HepG2 (cell line): Measurements from ENCODE around the gene SIRPA. TPM values are rescaled to one million over a fixed set of nuclear protein-coding genes. Genes with fewer than 3 reads are reported as not detected.

Source experiments
- DNMT3B ChIP-seq: conservative IDR thresholded peaks from 2 replicates; pipeline ENCODE4 v1.6.1; 2016; ENCODE audit warnings: missing biosample characterization, control low read depth
- HNRNPH1 ChIP-seq: fragments of 200-400 bp; formaldehyde crosslinking; optimal IDR thresholded peaks from 2 replicates; pipeline ENCODE3; 2017; ENCODE audit warnings: mild to moderate bottlenecking, low read depth, low read length
- MED13 ChIP-seq: sonication (generic); formaldehyde crosslinking; IDR thresholded peaks from 2 replicates; pipeline ENCODE4 v1.5.0; 2020; ENCODE audit warnings: missing genetic modification reagents
- NFYB ChIP-seq: sonication (generic); formaldehyde crosslinking; IDR thresholded peaks from 2 replicates; pipeline ENCODE4 v1.4.0; 2020; ENCODE audit warnings: missing genetic modification reagents
- NR2F6 ChIP-seq, 2 experiments: IDR thresholded peaks; 2 replicates each; pipeline ENCODE4 v1.6.1; 2016; ENCODE audit warnings: antibody characterized with exemption in 1 of 2, mild to moderate bottlenecking in 1 of 2
- POGZ ChIP-seq: sonication (generic); formaldehyde crosslinking; IDR thresholded peaks from 2 replicates; pipeline ENCODE4 v1.4.0; 2020; ENCODE audit warnings: mild to moderate bottlenecking, missing genetic modification reagents
- SUZ12 ChIP-seq: fragments of 150-350 bp; IDR thresholded peaks from 2 replicates; pipeline ENCODE4 v1.6.1; 2014; ENCODE audit warnings: low read depth, low read length
- YY1 ChIP-seq: IDR thresholded peaks from 2 replicates; pipeline ENCODE4 v1.6.1; 2011; ENCODE audit warnings: low read length, low read depth, moderate library complexity, mild to moderate bottlenecking; ENCODE audit not compliant: insufficient read depth, insufficient replicate concordance
- ZNF24 ChIP-seq: fragments of 450-650 bp; IDR thresholded peaks from 2 replicates; pipeline ENCODE4 v1.6.1; 2017; ENCODE audit warnings: antibody characterized with exemption, mild to moderate bottlenecking
- ZNF34 ChIP-seq: sonication (generic); formaldehyde crosslinking; IDR thresholded peaks from 2 replicates; pipeline ENCODE4 v1.4.0; 2020; ENCODE audit warnings: mild to moderate bottlenecking, missing genetic modification reagents, borderline replicate concordance
- ZNF484 ChIP-seq: sonication (generic); formaldehyde crosslinking; IDR thresholded peaks from 2 replicates; pipeline ENCODE4 v1.5.1; 2020; ENCODE audit warnings: mild to moderate bottlenecking, low read depth, missing genetic modification reagents, borderline replicate concordance
- ZNF547 ChIP-seq: sonication (generic); formaldehyde crosslinking; IDR thresholded peaks from 2 replicates; pipeline ENCODE4 v1.5.1; 2020; ENCODE audit warnings: mild to moderate bottlenecking, missing genetic modification reagents
- ZNF552 ChIP-seq: sonication (generic); formaldehyde crosslinking; IDR thresholded peaks from 2 replicates; pipeline ENCODE4 v1.9.0; 2022; ENCODE audit warnings: missing genetic modification reagents, mild to moderate bottlenecking, borderline replicate concordance
- polyA plus RNA-seq, 8 experiments: library from polyadenylated mRNA; depleted of rRNA in 3 of 8; stranded (reverse) in 7 of 8; unstranded in 1 of 8; fragments of >200 nt; fragmentation: Illumina TruSeq in 4 of 8; extraction: Trizol in 4 of 8; gene quantifications; 2 replicates each; pipeline versions ENCODE4 v1.2.1 to v1.2.3, GENCODE V29; 2011 to 2016; ENCODE audit warnings: low read depth in 4 of 8, missing spikeins in 1 of 8, mixed read lengths in 1 of 8; ENCODE audit not compliant: insufficient read depth in 1 of 8
- total RNA-seq, 5 experiments: library from RNA; depleted of rRNA; stranded (reverse); fragments of >200 nt; fragmentation: Illumina TruSeq; extraction: Trizol; gene quantifications; 2 replicates each; pipeline ENCODE4 v1.2.3, GENCODE V29; 2016; ENCODE audit warnings: low read depth in 1 of 5
- TF ChIP-seq, protein P1 (sequence below): sonication (generic); formaldehyde crosslinking; IDR thresholded peaks from 2 replicates; pipeline ENCODE4 v1.4.0; 2020; ENCODE audit warnings: mild to moderate bottlenecking, missing genetic modification reagents, borderline replicate concordance
- TF ChIP-seq, protein P2 (sequence below): sonication (generic); formaldehyde crosslinking; IDR thresholded peaks from 2 replicates; pipeline ENCODE4 v1.5.1; 2020; ENCODE audit warnings: missing genetic modification reagents, mild to moderate bottlenecking, borderline replicate concordance
- TF ChIP-seq, protein P3 (sequence below): sonication (generic); formaldehyde crosslinking; IDR thresholded peaks from 2 replicates; pipeline ENCODE4 v1.4.0; 2020; ENCODE audit warnings: missing genetic modification reagents
- TF ChIP-seq, protein P4 (sequence below): sonication (generic); formaldehyde crosslinking; IDR thresholded peaks from 2 replicates; pipeline ENCODE4 v1.5.0; 2020; ENCODE audit warnings: missing genetic modification reagents
- TF ChIP-seq, protein P5 (sequence below): sonication (generic); formaldehyde crosslinking; IDR thresholded peaks from 2 replicates; pipeline ENCODE4 v1.5.0; 2020; ENCODE audit warnings: mild to moderate bottlenecking, missing genetic modification reagents, borderline replicate concordance

The SIRPA gene
- total and polyA plus RNA-seq, 2 of the 13 experiments (the other 11 are each of a cell fraction or from before 2014, with no cell fraction given): 7.2 to 17.6 TPM

DNA sequence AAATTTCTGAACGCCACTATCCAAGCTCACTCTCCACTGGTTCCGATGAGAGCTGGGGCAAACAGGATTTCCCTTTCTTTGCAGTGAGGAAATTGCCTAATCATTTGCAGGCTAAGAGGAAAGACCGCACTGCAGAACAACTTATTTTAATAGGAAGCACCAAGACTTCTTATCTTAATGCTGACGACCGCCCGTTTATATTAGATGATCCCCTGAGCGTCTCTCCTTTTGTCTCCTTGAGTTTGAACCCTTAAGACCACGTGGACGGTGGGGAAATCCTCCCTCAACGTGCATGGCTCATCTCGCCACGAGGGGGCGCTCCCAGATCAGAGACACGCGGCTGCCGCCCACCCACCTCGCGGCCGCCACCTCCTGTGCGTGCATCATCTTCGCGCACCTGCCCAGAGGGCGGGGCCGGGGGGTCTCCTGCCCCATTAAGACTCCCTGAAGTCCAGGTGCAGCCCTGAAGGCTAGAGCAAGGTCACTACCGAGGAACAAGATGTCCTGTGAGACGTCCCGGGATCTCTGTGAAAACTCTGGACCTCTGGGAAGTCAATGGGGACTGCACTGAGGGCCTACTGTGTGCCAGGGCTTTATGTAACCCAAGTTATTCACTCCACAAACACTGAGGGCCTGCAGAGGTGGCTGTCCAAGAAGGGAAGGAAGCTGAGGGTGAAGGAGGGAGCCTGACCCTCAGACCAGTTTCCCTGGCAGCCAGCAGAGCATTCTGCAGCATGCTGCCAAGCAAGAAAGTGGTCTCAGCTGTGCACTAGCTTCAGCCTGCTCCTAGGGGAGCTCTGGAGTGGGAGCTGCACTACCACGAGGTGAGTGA is 70.5 kb downstream of the SIRPA start (continued):
- TF ChIP-seq, protein P1, sequence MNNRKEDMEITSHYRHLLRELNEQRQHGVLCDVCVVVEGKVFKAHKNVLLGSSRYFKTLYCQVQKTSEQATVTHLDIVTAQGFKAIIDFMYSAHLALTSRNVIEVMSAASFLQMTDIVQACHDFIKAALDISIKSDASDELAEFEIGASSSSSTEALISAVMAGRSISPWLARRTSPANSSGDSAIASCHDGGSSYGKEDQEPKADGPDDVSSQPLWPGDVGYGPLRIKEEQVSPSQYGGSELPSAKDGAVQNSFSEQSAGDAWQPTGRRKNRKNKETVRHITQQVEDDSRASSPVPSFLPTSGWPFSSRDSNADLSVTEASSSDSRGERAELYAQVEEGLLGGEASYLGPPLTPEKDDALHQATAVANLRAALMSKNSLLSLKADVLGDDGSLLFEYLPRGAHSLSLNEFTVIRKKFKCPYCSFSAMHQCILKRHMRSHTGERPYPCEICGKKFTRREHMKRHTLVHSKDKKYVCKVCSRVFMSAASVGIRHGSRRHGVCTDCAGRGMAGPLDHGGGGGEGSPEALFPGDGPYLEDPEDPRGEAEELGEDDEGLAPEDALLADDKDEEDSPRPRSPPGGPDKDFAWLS (CRISPR knock-in tag): no peak
- TF ChIP-seq ZNF552 (CRISPR knock-in tag) (no peak), POGZ (no peak), ZNF24 (no peak), MED13 (CRISPR knock-in tag) (no peak), SUZ12 (no peak), YY1 (peak; percentile 61), NR2F6 (IDR thresholded peaks at IDR 0.05) (no peak), NR2F6 (CRISPR knock-in tag; IDR thresholded peaks at IDR 0.05) (0 out of 2 replicates have a peak, but pooled peaks have one; percentile 27), HNRNPH1 (no peak), ZNF547 (CRISPR knock-in tag) (no peak), ZNF484 (no peak), NFYB (no peak), ZNF34 (CRISPR knock-in tag) (no peak), DNMT3B (CRISPR knock-in tag) (no peak)
- TF ChIP-seq, protein P2, sequence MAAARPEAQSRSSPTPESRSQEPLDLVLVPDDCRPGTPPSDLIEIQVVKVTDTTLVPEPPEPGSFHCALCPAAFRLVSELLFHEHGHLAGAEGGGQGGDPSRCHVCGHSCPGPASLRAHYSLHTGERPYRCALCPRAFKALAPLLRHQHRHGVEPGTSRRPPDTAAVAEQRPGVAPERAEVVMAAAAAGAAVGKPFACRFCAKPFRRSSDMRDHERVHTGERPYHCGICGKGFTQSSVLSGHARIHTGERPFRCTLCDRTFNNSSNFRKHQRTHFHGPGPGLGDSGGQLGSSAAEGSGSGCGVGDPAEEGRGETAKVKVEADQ (CRISPR knock-in tag): no peak
- TF ChIP-seq, protein P3, sequence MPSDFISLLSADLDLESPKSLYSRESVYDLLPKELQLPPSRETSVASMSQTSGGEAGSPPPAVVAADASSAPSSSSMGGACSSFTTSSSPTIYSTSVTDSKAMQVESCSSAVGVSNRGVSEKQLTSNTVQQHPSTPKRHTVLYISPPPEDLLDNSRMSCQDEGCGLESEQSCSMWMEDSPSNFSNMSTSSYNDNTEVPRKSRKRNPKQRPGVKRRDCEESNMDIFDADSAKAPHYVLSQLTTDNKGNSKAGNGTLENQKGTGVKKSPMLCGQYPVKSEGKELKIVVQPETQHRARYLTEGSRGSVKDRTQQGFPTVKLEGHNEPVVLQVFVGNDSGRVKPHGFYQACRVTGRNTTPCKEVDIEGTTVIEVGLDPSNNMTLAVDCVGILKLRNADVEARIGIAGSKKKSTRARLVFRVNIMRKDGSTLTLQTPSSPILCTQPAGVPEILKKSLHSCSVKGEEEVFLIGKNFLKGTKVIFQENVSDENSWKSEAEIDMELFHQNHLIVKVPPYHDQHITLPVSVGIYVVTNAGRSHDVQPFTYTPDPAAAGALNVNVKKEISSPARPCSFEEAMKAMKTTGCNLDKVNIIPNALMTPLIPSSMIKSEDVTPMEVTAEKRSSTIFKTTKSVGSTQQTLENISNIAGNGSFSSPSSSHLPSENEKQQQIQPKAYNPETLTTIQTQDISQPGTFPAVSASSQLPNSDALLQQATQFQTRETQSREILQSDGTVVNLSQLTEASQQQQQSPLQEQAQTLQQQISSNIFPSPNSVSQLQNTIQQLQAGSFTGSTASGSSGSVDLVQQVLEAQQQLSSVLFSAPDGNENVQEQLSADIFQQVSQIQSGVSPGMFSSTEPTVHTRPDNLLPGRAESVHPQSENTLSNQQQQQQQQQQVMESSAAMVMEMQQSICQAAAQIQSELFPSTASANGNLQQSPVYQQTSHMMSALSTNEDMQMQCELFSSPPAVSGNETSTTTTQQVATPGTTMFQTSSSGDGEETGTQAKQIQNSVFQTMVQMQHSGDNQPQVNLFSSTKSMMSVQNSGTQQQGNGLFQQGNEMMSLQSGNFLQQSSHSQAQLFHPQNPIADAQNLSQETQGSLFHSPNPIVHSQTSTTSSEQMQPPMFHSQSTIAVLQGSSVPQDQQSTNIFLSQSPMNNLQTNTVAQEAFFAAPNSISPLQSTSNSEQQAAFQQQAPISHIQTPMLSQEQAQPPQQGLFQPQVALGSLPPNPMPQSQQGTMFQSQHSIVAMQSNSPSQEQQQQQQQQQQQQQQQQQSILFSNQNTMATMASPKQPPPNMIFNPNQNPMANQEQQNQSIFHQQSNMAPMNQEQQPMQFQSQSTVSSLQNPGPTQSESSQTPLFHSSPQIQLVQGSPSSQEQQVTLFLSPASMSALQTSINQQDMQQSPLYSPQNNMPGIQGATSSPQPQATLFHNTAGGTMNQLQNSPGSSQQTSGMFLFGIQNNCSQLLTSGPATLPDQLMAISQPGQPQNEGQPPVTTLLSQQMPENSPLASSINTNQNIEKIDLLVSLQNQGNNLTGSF (CRISPR knock-in tag): no peak
- TF ChIP-seq, protein P4, sequence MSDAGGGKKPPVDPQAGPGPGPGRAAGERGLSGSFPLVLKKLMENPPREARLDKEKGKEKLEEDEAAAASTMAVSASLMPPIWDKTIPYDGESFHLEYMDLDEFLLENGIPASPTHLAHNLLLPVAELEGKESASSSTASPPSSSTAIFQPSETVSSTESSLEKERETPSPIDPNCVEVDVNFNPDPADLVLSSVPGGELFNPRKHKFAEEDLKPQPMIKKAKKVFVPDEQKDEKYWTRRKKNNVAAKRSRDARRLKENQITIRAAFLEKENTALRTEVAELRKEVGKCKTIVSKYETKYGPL (CRISPR knock-in tag): no peak
- TF ChIP-seq, protein P5, sequence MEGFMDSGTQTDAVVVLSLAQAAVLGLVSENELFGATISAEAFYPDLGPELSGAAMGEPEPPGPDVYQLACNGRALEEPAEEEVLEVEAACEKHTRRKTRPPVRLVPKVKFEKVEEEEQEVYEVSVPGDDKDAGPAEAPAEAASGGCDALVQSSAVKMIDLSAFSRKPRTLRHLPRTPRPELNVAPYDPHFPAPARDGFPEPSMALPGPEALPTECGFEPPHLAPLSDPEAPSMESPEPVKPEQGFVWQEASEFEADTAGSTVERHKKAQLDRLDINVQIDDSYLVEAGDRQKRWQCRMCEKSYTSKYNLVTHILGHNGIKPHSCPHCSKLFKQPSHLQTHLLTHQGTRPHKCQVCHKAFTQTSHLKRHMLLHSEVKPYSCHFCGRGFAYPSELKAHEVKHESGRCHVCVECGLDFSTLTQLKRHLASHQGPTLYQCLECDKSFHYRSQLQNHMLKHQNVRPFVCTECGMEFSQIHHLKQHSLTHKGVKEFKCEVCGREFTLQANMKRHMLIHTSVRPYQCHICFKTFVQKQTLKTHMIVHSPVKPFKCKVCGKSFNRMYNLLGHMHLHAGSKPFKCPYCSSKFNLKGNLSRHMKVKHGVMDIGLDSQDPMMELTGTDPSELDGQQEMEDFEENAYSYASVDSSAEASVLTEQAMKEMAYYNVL (CRISPR knock-in tag): 0 out of 2 replicates have a peak, but pooled peaks have one; percentile 37
